HL-60 (cell line): ENCODE results near the gene MOGAT3.
"Not testable (repeated sequence)": the region's sequence is repeated elsewhere in the genome, so short reads cannot be mapped to it uniquely, and the experiment has no call there.

ENCODE experiments used
- DNase-seq, 2 experiments: peaks; one replicate each; pipeline ENCODE4 v3.0.0-alpha.2; 2010 to 2020; ENCODE audit warnings: low read depth in 1 of 2, low spot score in 1 of 2
- H3K27ac ChIP-seq: fragments of 250-450 bp; sonication (Bioruptor Pico); replicated peaks from 2 replicates; pipeline ENCODE4 v1.5.1; 2020; ENCODE audit warnings: mild to moderate bottlenecking, moderate library complexity
- H3K27me3 ChIP-seq: fragments of 250-450 bp; sonication (Bioruptor Pico); 2 replicates; pipeline ENCODE4 v1.5.1; 2021; ENCODE audit warnings: mild to moderate bottlenecking, moderate library complexity; ENCODE audit not compliant: insufficient read depth, poor library complexity, severe bottlenecking
- H3K4me3 ChIP-seq: replicated peaks from 2 replicates; pipeline ENCODE4 v1.5.1; 2011; ENCODE audit warnings: mild to moderate bottlenecking, control low read depth, low read length; ENCODE audit not compliant: insufficient read depth
- GABPA ChIP-seq: IDR thresholded peaks from 2 replicates; pipeline ENCODE4 v1.6.1; 2012; ENCODE audit warnings: low read depth
- POLR2AphosphoS5 ChIP-seq: IDR thresholded peaks from 2 replicates; pipeline ENCODE4 v1.6.1; 2012; ENCODE audit warnings: low read depth
- SPI1 ChIP-seq: IDR thresholded peaks from 2 replicates; pipeline ENCODE4 v1.6.1; 2012; ENCODE audit warnings: low read depth, mild to moderate bottlenecking, borderline replicate concordance
- TF ChIP-seq, protein P1 (sequence below): IDR thresholded peaks from 2 replicates; pipeline ENCODE4 v1.6.1; 2012; ENCODE audit warnings: low read depth; ENCODE audit not compliant: insufficient replicate concordance
- TF ChIP-seq, protein P2 (sequence below): IDR thresholded peaks from one replicate; pipeline ENCODE4 v1.5.1; 2011; ENCODE audit warnings: low read length, control low read depth, inconsistent platforms; ENCODE audit not compliant: insufficient read depth

MOGAT3 gene

GRCh38 chr7:101201695-101202602 lies 1.1 kb upstream of the MOGAT3 start:
- TF ChIP-seq, protein P1, sequence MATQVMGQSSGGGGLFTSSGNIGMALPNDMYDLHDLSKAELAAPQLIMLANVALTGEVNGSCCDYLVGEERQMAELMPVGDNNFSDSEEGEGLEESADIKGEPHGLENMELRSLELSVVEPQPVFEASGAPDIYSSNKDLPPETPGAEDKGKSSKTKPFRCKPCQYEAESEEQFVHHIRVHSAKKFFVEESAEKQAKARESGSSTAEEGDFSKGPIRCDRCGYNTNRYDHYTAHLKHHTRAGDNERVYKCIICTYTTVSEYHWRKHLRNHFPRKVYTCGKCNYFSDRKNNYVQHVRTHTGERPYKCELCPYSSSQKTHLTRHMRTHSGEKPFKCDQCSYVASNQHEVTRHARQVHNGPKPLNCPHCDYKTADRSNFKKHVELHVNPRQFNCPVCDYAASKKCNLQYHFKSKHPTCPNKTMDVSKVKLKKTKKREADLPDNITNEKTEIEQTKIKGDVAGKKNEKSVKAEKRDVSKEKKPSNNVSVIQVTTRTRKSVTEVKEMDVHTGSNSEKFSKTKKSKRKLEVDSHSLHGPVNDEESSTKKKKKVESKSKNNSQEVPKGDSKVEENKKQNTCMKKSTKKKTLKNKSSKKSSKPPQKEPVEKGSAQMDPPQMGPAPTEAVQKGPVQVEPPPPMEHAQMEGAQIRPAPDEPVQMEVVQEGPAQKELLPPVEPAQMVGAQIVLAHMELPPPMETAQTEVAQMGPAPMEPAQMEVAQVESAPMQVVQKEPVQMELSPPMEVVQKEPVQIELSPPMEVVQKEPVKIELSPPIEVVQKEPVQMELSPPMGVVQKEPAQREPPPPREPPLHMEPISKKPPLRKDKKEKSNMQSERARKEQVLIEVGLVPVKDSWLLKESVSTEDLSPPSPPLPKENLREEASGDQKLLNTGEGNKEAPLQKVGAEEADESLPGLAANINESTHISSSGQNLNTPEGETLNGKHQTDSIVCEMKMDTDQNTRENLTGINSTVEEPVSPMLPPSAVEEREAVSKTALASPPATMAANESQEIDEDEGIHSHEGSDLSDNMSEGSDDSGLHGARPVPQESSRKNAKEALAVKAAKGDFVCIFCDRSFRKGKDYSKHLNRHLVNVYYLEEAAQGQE: no peak
- TF ChIP-seq SPI1: no peak
- H3K27ac ChIP-seq: no peak overlapping the region
- H3K27me3 ChIP-seq: peaks cover 21% of the 10 kb centered on the region
- no peak overlapping the region for H3K4me3 ChIP-seq
- DNase-seq: no peak

DNA sequence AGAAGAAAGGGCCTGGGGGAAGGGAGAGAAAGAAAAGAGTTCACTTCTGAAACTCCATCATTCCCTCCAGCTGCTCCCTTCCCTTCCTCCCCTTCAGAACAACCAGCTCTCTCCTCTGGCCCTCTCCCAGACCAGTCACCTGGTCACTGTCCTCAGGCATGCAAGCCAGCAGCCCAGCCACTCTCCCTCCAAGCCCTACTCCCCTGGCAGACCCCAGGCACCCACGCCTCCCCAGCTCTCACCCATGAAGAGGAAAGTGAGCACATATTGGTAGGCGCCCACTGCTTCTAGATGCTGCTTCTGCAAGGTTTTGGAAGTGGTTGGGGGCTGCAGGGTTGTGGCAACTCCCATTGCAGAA lies 353 bp downstream of the MOGAT3 start:
- Histone ChIP-seq H3K4me3 (no peak overlapping the region), H3K27ac (no peak overlapping the region), H3K27me3 (peaks cover 21% of the 10 kb centered on the region)
- TF ChIP-seq POLR2AphosphoS5 (no peak), GABPA (no peak), SPI1 (no peak)
- TF ChIP-seq, protein P1: no peak
- TF ChIP-seq, protein P2, sequence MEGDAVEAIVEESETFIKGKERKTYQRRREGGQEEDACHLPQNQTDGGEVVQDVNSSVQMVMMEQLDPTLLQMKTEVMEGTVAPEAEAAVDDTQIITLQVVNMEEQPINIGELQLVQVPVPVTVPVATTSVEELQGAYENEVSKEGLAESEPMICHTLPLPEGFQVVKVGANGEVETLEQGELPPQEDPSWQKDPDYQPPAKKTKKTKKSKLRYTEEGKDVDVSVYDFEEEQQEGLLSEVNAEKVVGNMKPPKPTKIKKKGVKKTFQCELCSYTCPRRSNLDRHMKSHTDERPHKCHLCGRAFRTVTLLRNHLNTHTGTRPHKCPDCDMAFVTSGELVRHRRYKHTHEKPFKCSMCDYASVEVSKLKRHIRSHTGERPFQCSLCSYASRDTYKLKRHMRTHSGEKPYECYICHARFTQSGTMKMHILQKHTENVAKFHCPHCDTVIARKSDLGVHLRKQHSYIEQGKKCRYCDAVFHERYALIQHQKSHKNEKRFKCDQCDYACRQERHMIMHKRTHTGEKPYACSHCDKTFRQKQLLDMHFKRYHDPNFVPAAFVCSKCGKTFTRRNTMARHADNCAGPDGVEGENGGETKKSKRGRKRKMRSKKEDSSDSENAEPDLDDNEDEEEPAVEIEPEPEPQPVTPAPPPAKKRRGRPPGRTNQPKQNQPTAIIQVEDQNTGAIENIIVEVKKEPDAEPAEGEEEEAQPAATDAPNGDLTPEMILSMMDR: no peak
- DNase-seq: no peak

- not testable (repeated sequence) for H3K4me3 ChIP-seq, DNase-seq, H3K27ac ChIP-seq
- peaks cover 21% of the 10 kb centered on the region for H3K27me3 ChIP-seq
Measured at GRCh38 chr7:101199522-101199921, 1.3 kb downstream of the MOGAT3 start.

GRCh38 chr7:101198476-101198875 lies 2.4 kb downstream of the MOGAT3 start:
- TF ChIP-seq, protein P1: no peak
- TF ChIP-seq SPI1 (no peak), GABPA (no peak), POLR2AphosphoS5 (no peak)
- TF ChIP-seq, protein P2: no peak
- no peak for DNase-seq
- Histone ChIP-seq H3K27ac (no peak overlapping the region), H3K27me3 (peaks cover 21% of the 10 kb centered on the region), H3K4me3 (no peak overlapping the region)
